HG03558 (cell line): Measurements from ENCODE around the gene PNP.
"Not testable (repeated sequence)": the region's sequence is repeated elsewhere in the genome, so short reads cannot be mapped to it uniquely, and the experiment has no call there.

Experiments used
- ATAC-seq: cut with Tn5 transposase; IDR thresholded peaks from one replicate; pipeline ENCODE4 v1.9.1; 2021; ENCODE audit warnings: moderate number of reproducible peaks; ENCODE audit not compliant: unreplicated experiment; ENCODE audit errors: extremely low read depth

Gene PNP

GRCh38 chr14:20487396-20487725, 18.2 kb downstream of the PNP start:
- no peak for ATAC-seq

DNA sequence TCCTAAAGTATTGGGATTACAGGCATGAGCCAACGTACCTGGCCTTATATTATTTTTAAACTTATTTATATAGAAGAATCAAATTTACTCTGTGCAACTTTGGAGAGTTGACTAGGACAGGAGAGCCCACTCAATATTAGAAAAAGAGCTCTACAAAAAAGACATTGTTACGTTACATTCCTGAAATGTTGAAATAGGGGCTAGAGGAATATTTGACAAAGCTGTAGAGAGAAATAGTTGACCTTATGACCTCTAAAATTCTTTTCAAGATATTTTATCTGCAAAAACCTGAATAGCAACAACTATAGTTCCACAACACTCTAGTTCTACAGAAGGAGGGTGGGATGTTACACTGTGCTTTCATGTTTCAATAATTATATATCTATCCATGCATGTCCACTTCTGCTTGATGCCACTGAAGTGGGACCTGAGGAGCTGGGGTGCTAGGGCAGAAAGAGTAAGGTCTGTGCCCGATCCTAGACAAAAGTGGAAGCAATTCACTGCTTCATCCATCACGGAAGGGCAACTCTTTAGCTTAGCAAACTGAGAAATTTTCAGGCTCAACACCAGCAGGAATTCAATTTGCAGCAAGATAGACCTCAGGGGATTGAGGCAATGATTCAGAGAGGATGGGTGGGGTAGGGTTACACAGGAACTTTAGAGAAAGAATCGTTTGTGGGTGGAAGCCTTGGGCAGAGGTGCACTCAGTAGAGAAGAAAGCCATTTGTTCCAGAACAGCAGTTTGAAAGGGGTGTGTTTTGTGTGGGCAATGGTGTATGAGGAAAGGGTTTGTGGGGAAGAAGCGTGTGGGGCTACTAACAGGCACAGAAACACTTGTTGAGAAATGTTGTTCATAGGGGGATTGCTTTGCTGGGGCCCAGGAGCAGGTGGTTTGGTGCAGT, 20.1 kb downstream of the PNP start:
- no peak for ATAC-seq

GRCh38 chr14:20490563-20490962, 21.4 kb downstream of the PNP start:
- no peak for ATAC-seq

- ATAC-seq = no peak
Measured at GRCh38 chr14:20492486-20492885, 23.3 kb downstream of the PNP start.

GRCh38 chr14:20493634-20494033, 24.4 kb downstream of the PNP start:
- no peak for ATAC-seq

- no peak for ATAC-seq
Measured at GRCh38 chr14:20494935-20495766, 25.9 kb downstream of the PNP start.

DNA sequence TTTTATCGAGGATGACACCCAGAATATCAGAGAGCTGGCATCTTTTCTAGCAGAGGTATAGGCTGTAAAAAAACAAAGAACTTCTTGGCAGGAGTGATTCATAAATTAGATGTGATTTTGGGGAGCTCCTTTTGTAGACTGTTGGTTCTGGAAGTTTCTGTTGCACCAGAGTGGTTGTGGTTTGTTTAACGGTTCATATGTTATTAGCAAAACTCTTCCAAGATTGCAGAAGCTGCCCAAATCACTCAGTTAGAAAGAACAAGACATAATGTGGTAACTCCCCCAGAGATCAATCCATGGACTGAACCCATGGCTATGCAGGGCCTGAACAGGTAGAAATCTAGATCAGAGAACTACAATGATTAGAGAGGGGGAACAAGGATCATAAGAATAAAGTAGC, 29.4 kb downstream of the PNP start:
- no peak for ATAC-seq

GRCh38 chr14:20499108-20499507, 29.9 kb downstream of the PNP start:
- no peak for ATAC-seq

DNA sequence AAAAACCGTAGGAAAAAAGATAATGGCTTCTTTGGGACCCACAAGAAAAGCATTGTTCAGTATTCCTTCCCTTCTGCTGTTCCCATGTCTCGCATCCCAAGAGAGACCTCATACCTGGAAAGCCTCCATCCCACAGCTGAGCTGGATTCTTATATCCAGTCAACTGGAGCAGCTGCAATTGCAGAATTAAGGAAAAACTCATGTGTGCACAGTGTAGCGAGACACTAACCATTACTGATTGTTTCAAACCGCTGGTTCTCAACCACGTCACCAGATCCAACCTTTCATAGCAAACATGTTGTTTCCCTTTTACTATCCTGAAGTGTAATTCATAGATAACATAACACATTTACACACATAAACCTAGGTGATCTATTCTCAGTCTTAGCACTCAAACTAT, 30.7 kb downstream of the PNP start:
- ATAC-seq = no peak

GRCh38 chr14:20501346-20501745, 32.1 kb downstream of the PNP start:
- no peak for ATAC-seq

- ATAC-seq = no peak
Measured at GRCh38 chr14:20503898-20504297, 34.7 kb downstream of the PNP start.

GRCh38 chr14:20506276-20506675, 37.1 kb downstream of the PNP start:
- ATAC-seq = not testable (repeated sequence)

GRCh38 chr14:20506752-20507151, 37.5 kb downstream of the PNP start:
- ATAC-seq = not testable (repeated sequence)

- ATAC-seq = not testable (repeated sequence)
Measured at GRCh38 chr14:20507537-20507936, 38.3 kb downstream of the PNP start.

DNA sequence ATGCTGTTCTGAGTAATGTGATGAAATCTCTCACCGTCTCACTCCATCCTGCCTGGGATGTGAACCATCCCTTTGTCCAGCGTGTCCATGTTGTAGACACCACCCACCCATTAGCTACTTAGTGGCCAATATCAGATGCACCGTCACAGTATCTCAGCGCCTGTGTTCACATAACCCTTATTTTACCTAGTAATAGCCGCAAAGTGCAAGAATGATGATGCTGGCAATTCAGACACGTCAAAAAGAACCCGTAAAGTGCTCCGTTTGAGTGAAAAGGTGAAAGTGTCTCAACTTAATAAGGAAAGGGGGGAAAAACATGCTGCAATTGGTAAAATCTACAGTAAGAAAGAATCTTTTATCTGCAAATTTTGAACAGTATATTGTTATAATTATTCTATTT, 39.2 kb downstream of the PNP start:
- ATAC-seq = no peak

- no peak for ATAC-seq
Measured at GRCh38 chr14:20512177-20512905, 43.1 kb downstream of the PNP start.

GRCh38 chr14:20515846-20516245, 46.6 kb downstream of the PNP start:
- ATAC-seq = no peak

DNA sequence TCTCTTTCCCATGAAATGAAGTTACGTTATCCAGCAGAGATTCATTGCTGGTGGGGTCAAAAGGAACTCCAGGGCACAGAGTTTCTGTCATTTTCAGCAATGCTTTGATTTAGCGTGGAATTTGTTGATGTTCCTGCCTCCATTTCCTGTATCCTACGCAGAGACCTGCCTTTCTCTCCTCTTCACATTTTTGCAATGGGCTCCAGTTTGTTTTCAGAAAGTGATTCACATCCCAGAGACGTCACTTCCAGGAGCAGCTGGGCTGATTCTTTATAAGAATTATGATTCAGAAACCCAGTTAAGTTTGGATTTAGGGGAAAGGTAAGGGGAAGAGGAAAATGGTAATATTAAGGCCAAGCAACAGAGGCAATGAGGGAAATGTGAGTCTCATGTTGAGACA, 47.7 kb downstream of the PNP start:
- no peak for ATAC-seq

- no peak for ATAC-seq
Measured at GRCh38 chr14:20522332-20522731, 53.1 kb downstream of the PNP start.

DNA sequence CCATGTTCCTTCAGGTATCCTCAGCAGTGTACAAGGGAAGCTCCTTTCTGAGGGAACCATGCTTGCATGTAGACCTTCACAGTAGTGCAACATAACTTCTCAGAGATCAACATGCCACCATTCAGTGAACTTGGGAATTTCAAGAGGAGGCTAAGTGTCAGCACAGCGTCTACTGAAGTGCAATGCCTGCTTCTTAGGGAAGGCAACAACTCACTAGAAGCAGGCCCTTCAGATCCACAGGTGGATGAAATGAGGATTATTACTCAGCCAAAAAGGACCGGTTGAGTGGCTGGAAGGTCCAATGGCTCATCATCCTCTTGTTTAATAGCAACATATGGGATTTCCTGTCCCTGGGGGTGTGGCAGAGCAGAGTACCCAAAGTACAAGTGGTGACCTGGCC, 54.8 kb downstream of the PNP start:
- no peak for ATAC-seq
